ENCODE measurements around the gene NR4A3.
A peak's percentile ranks its signal among the peaks of the same experiment; 100 is the strongest.

NR4A3 gene

DNA sequence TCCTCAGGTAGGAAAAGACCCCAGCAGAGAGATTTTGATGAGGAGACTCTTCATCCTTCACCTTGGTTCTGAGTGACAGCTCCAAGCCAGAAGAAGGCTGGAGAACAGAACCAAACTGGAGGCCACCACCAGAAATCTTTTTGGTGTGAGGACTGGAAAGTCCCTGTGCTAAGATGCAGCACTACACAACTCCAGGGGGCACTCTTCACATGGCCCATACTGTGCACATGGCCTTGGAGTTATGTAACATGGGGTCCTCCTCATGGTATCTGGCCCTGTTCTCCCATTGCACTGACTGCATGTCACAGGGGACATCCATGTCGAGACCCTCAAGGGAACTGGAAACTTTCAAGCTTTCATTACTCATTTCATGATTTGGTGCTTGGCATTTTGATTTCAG is 67.4 kb downstream of the NR4A3 start:
- DNase-seq, result no peak

DNA sequence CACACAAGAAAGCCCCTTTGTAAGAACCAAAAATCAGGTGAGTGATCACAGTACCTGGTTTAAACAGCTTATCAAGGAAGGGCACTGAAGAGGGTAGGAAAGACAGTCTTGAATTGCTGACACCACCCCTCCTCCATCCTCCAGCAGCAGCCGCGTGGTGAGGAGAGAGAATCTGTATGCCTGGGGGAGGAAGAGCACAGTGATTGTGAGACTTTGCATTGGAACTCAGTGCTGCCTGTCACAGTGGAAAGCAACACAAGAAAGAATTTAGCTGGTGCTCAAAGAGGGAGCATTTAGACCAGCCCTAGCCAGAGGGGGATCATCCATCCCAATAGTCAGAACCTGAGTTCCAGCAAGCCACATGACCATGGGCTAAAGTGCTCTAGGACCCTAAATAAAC is 73.1 kb downstream of the NR4A3 start:
- no peak for DNase-seq

DNA sequence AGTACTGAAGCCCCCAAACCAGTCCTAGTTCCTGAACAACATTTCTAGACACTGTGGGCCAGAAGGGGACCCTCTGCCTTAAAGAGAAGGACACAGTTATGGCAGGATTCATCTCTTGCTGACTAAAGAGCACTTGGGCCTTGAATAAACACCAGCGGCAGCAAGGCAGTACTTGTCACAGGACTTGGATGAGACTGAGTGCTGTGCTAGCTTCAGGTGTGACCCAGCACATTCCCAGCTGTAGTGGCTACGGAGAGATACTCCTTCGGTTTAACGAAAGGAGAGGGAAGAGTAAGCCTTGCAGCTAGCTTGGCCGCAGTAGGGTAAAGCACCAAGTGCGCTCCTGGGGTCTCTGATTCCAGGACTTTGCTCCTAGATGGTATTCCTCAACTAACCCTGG is 73.8 kb downstream of the NR4A3 start:
- no peak for DNase-seq

DNA sequence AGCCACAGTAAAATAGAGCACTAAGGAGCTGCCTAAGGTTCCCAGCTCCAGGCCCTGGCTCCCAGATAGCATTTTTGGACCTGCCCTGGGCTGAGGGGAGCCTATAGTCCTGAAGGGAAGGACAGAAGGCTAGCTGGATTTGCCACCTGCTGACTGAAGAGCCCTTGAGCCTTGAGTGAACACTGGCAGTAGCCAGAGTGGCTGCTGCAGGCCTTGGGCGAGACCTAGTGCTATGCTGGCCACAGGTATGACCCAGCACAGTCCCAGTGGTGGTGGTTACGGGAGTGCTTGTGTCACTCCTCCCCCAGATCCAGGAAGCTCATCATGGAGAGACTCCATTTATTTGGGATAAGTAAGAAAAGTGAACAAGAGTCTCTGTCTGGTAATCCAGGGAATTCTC is 74.4 kb downstream of the NR4A3 start:
- DNase-seq, result no peak

DNA sequence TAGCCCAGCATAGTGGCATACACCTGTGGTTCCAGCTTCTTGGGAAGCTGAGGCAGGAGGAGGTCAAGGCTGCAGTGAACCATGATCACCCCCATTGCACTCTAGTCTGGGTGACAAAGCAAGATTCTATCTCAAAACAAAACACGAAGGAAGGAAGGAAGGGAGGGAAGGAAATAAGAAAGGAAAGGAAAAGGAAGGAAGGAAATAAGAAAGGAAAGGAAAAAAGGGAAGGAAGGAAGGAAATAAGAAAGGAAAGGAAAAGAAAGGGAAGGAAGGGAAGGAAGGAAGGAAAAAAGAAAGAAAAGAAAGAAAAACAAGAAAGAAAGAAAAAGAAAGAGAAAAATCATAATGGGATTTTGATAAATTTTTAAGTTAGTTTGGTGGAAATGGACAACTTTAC is 81.7 kb downstream of the NR4A3 start:
- no peak for DNase-seq

DNA sequence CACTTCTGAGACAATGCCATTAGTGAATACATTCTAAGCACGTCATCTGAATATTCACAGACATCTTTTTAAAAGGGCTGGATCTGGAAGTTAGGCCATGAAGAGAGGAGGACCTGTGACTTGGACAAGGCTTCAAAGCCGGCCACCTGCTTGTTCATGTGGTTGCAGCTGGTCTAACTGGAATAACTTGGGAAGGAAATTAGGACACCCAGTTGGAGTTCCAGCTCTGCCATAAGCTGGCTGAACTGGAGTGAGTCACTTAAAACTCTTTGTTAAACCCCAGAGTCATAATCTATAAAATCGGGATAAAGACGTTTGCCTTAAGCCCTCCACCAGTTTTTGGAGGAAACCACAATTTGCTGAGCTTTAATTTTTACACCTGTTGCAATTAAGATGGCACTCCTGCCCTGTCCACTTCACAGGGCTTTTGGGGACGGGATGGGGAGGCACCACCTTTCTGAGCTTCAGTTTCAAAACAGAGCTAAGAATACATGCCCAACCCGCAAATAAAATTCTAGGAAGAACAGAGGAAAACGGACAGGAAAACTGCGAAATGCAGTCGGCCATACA is 84.2 kb downstream of the NR4A3 start:
- DNase-seq, result peak; percentile 62

DNA sequence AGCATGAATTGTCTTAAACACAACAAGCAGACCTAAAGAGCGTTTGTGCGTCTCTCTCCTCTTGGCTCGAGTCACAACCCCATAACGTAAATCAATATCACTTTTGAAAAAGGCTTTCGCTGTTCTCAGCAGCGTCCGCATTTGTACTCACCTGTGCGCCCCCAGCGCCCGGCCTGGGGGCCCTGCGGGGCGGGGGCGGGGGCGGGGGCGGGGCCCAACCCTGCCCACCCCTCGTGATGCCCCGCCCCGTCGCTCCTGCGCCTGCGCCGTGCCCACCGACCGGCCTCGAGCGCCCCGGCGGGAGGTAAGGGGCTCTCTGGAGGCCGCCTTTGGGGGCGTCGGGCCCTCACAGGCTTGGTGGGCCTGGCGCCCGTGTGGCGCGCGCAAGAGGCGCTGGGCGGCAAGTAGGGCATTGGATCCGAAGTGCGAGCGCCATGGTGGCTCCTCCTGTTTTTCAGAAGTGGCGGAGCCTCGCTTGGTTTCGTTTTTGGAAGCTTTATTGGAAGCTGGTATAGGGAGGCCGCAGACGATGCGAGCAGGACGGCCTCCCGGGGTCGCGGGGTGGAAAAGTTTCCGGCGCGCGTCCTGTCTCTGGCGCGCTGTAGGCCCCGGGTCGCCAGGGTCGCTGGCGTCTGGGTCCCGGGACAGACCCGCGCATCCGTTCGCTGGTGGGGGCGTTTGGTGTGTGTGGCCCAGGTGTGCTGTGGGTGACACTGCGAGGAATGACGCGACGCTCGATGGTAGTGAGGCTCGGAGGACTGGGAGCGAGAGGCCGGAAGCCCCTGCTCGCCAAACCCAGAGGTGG is 84.9 kb downstream of the NR4A3 start, which contains the start of gene STX17:
Gene STX17 (plus strand): TSS at position 252 of the 805 bp plus-strand sequence. CDS start 8,586 bp downstream, outside the sequence.
- DNase-seq, result peak; percentile 43

DNA sequence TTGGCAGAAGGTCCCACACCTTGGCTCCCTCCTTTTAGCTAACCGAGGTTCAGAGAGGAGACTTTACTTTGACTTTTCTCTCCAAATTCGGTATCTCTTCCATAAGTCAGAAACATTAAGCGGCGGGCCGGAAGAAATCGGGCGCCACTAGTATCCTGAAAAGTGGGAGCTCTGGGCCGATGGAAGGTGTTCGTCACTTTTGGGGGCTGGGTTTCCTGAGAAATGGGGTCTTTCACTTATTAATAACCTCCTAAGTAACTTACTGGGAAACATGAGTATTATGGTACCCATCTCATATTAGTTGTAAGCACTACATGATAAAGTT is 85.5 kb downstream of the NR4A3 start:
- DNase-seq, result no peak

DNA sequence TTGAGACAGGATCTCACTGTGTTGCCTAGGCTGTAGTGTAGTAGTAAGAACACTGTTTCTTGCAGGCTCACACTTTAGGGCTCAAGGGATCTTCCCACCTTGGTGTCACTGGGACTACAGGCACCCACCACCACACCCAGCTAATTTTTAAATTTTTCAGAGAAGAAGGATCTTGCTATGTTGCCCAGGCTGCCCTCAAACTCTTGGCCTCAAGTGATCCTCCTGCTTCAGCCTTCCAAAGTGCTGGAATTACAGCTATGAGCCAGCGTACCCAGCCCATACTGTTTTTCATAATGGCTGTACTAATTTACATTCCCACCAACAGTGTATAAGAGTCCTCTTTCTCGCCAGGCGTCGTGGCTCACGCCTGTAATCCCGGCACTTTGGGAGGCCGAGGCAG is 89.9 kb downstream of the NR4A3 start:
- DNase-seq, result no peak

Data from GF-D8 (cell line).